C4-2B (cell line): Measurements from ENCODE around the gene GAS2.

Experiments used
- H3K27ac ChIP-seq: fragments of 450-650 bp; 2 replicates; pipeline ENCODE4 v1.5.1; 2017
- ZFX ChIP-seq: fragments of 450-650 bp; IDR thresholded peaks from 2 replicates; pipeline ENCODE4 v1.6.1; 2017
- TF ChIP-seq, protein P1 (sequence below): fragments of 450-650 bp; conservative IDR thresholded peaks from 2 replicates; pipeline ENCODE4 v1.5.1; 2017; ENCODE audit warnings: mild to moderate bottlenecking

Gene GAS2

DNA sequence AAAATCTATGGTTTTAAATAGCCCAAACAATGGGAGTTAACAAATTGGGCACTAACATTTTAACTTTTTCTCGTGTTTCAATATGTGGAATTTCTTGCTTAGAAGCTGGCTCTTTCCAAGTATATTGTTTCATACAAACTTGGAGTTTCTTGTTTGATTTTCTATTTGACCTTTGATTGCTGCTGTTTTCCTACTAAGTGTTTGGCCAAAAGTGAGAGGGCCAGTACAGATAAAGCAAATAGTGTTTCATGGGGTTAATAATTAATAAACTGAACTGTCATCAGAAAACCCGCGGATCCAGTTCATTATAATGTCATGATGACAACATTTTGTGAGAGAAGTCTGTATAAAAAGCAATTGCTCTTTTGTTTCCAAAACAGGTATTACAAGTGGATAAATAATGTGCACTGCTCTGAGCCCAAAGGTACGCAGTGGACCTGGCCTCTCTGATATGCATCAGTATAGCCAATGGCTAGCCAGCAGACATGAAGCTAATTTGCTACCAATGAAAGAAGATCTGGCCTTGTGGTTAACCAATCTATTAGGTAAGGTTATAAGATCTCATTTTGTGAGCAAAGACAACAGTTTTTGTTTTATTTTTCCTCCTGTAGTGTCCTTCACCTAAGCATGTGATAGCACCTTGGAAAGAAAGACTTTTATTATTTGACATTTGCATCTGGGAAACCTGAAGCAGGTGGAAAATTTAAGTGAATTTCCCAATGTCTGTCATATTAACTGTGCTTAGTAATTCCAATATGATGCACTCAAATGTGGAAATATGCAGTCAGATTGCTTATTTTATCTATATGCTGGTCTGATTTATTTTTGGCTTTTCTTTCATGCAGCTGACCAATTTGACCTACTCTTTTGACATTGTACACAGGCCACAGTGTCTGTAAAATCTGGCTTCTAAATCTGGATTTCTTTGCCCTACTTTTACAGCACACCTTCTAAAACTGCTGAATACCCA, 8.3 kb downstream of the GAS2 start:
- TF ChIP-seq ZFX: no peak
- TF ChIP-seq, protein P1, sequence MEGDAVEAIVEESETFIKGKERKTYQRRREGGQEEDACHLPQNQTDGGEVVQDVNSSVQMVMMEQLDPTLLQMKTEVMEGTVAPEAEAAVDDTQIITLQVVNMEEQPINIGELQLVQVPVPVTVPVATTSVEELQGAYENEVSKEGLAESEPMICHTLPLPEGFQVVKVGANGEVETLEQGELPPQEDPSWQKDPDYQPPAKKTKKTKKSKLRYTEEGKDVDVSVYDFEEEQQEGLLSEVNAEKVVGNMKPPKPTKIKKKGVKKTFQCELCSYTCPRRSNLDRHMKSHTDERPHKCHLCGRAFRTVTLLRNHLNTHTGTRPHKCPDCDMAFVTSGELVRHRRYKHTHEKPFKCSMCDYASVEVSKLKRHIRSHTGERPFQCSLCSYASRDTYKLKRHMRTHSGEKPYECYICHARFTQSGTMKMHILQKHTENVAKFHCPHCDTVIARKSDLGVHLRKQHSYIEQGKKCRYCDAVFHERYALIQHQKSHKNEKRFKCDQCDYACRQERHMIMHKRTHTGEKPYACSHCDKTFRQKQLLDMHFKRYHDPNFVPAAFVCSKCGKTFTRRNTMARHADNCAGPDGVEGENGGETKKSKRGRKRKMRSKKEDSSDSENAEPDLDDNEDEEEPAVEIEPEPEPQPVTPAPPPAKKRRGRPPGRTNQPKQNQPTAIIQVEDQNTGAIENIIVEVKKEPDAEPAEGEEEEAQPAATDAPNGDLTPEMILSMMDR: no peak
- H3K27ac ChIP-seq: no peak overlapping the region

DNA sequence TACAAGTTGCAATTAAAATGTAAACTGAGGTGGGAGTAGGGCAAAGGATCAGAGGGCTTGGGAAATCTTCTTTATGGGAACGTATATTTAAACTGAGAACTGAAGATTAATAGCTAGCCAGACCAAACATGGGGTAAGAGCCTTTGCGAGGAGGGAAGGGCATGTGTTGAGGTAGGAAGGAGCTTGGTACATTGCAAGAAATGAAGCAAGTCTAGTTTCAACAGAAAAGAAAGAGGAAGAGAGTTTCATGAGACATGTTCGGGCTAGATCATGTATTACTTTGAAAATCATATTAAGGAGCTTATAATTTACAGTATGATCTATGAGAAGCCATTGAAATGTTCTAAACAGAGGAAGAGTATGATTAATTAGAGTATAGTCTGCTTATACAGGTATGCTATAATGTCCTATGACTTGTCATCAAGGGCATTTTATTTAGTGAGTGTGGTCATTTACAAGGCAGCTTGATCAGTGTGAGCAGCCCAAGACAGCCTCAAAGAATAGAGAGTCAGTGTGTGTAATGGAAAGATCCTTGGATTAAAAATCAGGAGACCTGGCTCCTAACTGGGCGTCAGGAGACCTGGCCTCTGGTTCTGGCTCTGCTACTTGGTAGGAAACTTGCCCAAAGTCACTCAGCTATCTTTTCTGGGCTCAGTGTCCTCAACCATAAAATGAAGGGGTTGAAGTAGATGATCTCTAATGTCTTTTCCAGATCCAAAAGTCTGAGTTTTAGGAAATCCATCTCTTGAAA, 10.9 kb downstream of the GAS2 start:
- TF ChIP-seq, protein P1: no peak
- no peak for TF ChIP-seq ZFX
- H3K27ac ChIP-seq: no peak overlapping the region

DNA sequence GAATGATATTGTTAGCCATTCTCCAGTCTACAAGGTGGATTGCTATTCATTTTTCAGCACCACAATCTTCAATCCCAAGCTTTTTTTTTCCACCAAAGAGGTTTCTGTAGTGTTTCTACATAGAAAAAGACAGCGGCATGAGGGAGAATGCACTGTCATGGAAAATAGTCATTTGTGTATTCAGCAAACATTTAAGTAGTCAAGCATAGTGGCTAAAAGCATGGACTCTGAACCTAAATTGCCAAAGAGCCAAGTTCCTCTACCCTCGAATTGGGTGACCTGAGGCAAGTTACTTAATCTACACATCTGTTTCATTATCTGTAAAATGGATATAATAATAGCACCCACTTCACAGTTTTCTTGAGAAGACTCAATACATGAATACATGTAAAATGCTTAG, 14.2 kb downstream of the GAS2 start:
- no peak for TF ChIP-seq ZFX
- TF ChIP-seq, protein P1: no peak
- no peak overlapping the region for H3K27ac ChIP-seq

DNA sequence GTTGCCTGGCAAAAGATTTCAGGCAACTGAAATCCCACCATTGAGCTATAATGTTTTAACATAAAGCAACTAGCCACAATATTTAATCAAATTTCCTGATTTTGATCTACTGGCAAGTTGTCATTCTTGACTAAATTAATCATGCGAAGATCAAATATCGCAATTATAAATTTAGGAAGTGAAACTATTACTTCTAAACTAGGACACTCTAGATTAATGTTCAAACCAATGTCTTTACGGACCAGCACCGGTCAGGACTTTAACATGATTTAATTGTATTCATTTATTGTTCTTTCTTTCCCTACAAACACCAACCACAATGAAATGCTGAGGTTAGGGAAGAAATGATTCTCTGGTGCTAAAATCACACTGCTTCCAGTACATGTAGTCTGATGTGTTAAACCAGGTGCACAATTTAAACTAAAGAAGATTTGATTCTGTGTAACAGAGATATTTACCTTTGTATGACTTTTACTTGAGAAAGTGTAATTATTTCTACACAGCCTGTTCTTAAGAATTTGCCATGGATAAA, 14.9 kb downstream of the GAS2 start:
- TF ChIP-seq ZFX: no peak
- TF ChIP-seq, protein P1: no peak
- no peak overlapping the region for H3K27ac ChIP-seq

DNA sequence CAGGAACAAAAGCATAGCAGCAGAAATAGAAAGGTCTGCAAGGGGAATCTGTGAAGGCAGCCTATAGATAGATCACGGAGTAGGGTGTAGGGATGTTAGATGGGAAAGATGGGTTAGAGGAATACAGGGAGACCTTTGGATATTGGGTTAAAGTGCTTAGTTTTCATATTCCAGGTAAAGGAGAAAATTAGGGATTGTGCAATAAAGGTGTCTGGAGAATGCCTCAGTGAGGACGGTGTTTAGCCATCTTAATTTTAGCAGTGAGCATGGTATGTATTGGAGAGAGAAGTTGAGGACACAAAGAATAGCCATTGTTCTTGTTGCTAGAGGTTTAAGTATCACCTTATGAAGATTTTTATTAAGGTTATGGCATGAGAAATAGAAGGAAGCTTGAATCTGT, 17.7 kb downstream of the GAS2 start:
- TF ChIP-seq, protein P1: no peak
- TF ChIP-seq ZFX: no peak
- no peak overlapping the region for H3K27ac ChIP-seq

DNA sequence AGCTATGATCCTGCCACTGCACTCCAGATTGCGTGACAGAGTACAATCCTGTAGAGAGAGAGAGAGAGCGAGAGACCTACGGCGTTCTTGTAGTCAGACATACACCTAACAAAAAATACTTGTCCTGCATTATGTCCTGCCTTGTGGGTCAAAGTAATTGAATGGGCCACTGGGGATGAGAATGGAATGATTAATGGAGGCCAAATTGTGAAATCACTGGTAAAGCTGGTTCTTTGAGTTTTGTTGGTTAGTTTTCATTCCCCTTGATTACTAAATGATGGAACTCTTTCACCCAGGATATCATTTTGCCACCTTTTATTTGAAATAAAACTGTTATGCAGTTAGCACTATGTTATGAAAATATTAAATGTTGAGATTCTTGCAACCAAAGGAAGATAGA, 18.7 kb downstream of the GAS2 start:
- TF ChIP-seq ZFX: no peak
- TF ChIP-seq, protein P1: no peak
- no peak overlapping the region for H3K27ac ChIP-seq

DNA sequence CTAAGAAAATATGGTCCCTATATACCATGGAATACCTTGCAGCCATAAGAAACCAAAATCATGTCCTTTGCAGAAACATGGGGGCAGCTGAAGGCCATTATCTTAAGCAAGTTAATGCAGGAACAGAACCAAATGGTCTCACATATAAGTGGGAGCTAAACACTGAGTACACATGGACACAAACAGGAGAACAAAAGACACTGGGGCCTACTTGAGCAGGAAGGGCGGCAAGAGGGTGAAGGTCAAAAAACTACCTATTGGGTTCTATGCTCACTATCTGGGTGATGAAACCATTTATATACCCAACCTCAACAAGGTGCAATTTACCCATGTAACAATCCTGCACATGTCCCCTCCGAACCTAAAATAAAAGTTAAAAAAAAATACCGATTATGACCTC, 22.5 kb downstream of the GAS2 start:
- TF ChIP-seq, protein P1: no peak
- TF ChIP-seq ZFX: no peak
- H3K27ac ChIP-seq: no peak overlapping the region
